Sigmoid colon (tissue), 7 donors: Measurements from ENCODE around the gene NOS1. TPM values are rescaled to one million over a fixed set of nuclear protein-coding genes. Genes with fewer than 3 reads are reported as not detected.

ENCODE experiments used
- DNase-seq: peaks from one replicate; pipeline ENCODE4 v3.0.0-alpha.2; 2019
- H3K27ac ChIP-seq, 4 donors: fragments of 200-600 bp; sonication (generic); one replicate each; pipeline ENCODE4 v1.5.1; 2016 to 2019; ENCODE audit warnings: mild to moderate bottlenecking in 1 of 4
- H3K27me3 ChIP-seq, 3 donors: fragments of 200-600 bp; sonication (generic); one replicate each; pipeline ENCODE4 v1.5.1; 2019; ENCODE audit warnings: mild to moderate bottlenecking in 1 of 3
- H3K36me3 ChIP-seq, 4 donors: fragments of 200-600 bp; sonication (generic); one replicate each; pipeline ENCODE4 v1.5.1; 2016 to 2019
- H3K4me1 ChIP-seq, 4 donors: fragments of 200-600 bp; sonication (generic); one replicate each; pipeline ENCODE4 v1.5.1; 2017 to 2019
- H3K4me3 ChIP-seq, 4 donors: fragments of 200-600 bp; sonication (generic); one replicate each; pipeline ENCODE4 v1.5.1; 2017 to 2019; ENCODE audit warnings: mild to moderate bottlenecking in 2 of 4, moderate library complexity in 1 of 4
- H3K9me3 ChIP-seq, 4 donors: fragments of 200-600 bp in 3 of 4; sonication (generic) in 3 of 4; one replicate each; pipeline versions ENCODE4 v1.5.1 to v1.6.1; 2013 to 2019
- CTCF ChIP-seq, 4 experiments: fragments of 450-650 bp in 3 of 4; fragments of 200-600 bp in 1 of 4; IDR thresholded peaks; one replicate each; pipeline ENCODE4 v1.5.1; 2016 to 2019; ENCODE audit warnings: antibody characterized with exemption in 4 of 4, mild to moderate bottlenecking in 3 of 4, moderate library complexity in 2 of 4
- EP300 ChIP-seq, 4 donors: sonication (generic); formaldehyde crosslinking; IDR thresholded peaks; one replicate each; pipeline ENCODE4 v1.6.1; 2017; ENCODE audit warnings: antibody characterized with exemption in 4 of 4
- POLR2A ChIP-seq, 2 donors: fragments of 450-650 bp; IDR thresholded peaks; one replicate each; pipeline ENCODE4 v1.6.1; 2016; ENCODE audit warnings: antibody characterized with exemption in 2 of 2, mild to moderate bottlenecking in 2 of 2, moderate library complexity in 2 of 2
- POLR2AphosphoS5 ChIP-seq, 4 donors: sonication (generic); formaldehyde crosslinking; IDR thresholded peaks; one replicate each; pipeline ENCODE4 v1.6.1; 2017; ENCODE audit warnings: antibody characterized with exemption in 4 of 4
- WGBS, 2 donors: extraction: QIAGEN DNeasy Blood & Tissue Kit; methylation state at CpG; one replicate each; pipeline ENCODE4 v1.1.7; 2013; 5-methylcytosine and 5-hydroxymethylcytosine counted together
- intact Hi-C: fragments of 100-400 bp; cut with DNase I; formaldehyde crosslinking; loops from one replicate; pipeline ENCODE4 v1.15.1; 2023
- polyA plus RNA-seq, 3 donors: library from polyadenylated mRNA; stranded (reverse); fragments of 200-250 nt; gene quantifications; one replicate each; pipeline ENCODE4 v1.2.3, GENCODE V29; 2013
- total RNA-seq, 4 donors: library from RNA; depleted of rRNA; stranded (reverse); fragments of >200 nt; gene quantifications; one replicate each; pipeline ENCODE4 v1.1.0, GENCODE V29; 2016
- donor health status: healthy with polysubstance abuse.
- donor health status: Bipolar disorder and iron deficiency.
- donor health status: healthy.

NOS1 gene
- total and polyA plus RNA-seq, 7 donors: 1.6 to 14.7 (median 10.3) TPM; not detected in 2

GRCh38 chr12:117273091-117273490, 88.3 kb downstream of the NOS1 start:
- Histone ChIP-seq H3K36me3 (no peaks in the 10 kb centered on the region), H3K4me1 (no peaks in the 10 kb centered on the region), H3K27ac (no peak overlapping the region), H3K4me3 (no peak overlapping the region), H3K27me3 (peaks cover 0 to 19% (median 12%) of the 10 kb centered on the region in 3 donors), H3K9me3 (no peaks in the 10 kb centered on the region)
- no peak for DNase-seq
- WGBS, 2 donors: 49 to 77% methylated on average over 2 of the region's 2 CpGs
- TF ChIP-seq POLR2AphosphoS5 (IDR thresholded peaks at IDR 0.05) (no peak), CTCF (IDR thresholded peaks at IDR 0.05) (no peak), POLR2A (IDR thresholded peaks at IDR 0.05) (no peak), EP300 (IDR thresholded peaks at IDR 0.05) (no peak)
- intact Hi-C loops: no loop called here

GRCh38 chr12:117272690-117273089, 88.7 kb downstream of the NOS1 start:
- no peaks in the 10 kb centered on the region for H3K9me3 ChIP-seq
- no peak for TF ChIP-seq POLR2AphosphoS5 (IDR thresholded peaks at IDR 0.05)
- TF ChIP-seq CTCF (IDR thresholded peaks at IDR 0.05): no peak
- TF ChIP-seq POLR2A (IDR thresholded peaks at IDR 0.05): no peak
- no peak for TF ChIP-seq EP300 (IDR thresholded peaks at IDR 0.05)
- no peaks in the 10 kb centered on the region for H3K4me1 ChIP-seq
- H3K27ac ChIP-seq: no peak overlapping the region
- peak; percentile 4 for DNase-seq
- WGBS, 2 donors: 82 to 87% methylated on average over 4 of the region's 4 CpGs
- H3K4me3 ChIP-seq: no peak overlapping the region
- intact Hi-C loops: no loop called here
- H3K27me3 ChIP-seq: peaks cover 0 to 15% (median 8%) of the 10 kb centered on the region in 3 donors
- H3K36me3 ChIP-seq: no peaks in the 10 kb centered on the region

DNA sequence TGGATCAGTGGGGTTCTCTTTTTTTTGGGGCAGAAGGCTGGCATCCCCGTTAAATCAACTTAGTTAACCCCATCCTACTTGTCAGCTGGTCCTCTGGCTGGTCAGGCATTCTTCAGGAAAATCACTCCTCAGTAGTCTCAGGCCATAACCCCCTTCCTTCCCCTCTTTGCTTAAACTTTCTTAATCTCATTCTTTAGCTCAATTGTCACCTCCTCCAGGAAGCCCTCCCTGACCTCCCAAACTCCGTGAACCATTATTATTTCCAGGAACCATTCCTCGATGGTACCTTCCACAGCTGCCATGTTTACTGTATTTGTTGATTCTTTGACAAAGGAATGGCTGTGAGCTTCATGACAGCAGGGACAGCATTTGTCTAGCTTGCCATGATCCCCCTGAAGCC, 98.7 kb downstream of the NOS1 start:
- Histone ChIP-seq H3K9me3 (no peaks in the 10 kb centered on the region), H3K36me3 (no peaks in the 10 kb centered on the region), H3K4me1 (no peaks in the 10 kb centered on the region), H3K27ac (no peak overlapping the region), H3K27me3 (no peaks in the 10 kb centered on the region), H3K4me3 (no peak overlapping the region)
- TF ChIP-seq POLR2AphosphoS5 (IDR thresholded peaks at IDR 0.05) (no peak), EP300 (IDR thresholded peaks at IDR 0.05) (no peak), CTCF (IDR thresholded peaks at IDR 0.05) (no peak), POLR2A (IDR thresholded peaks at IDR 0.05) (no peak)
- WGBS, 2 donors: 62 to 75% methylated on average over 3 of the region's 3 CpGs
- intact Hi-C loops: no loop called here
- DNase-seq: no peak

DNA sequence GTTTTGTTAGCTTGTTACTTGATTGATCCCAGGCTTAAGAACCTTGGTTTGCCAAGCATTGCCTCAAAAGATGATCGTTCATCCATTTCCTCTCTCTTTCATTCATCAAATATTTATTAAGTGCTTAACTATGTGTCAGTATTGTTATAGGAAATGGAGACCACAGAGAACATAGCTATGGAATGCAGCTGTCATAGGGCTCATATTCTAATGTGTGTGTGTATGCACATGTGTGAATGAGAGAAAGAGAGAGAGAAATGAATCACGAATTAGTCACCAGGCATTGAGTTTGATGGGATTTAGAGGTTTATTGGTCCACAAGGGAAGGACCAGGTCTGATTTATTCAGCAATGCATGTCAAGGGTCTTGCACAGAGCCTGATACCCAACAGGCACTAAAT, 100.2 kb downstream of the NOS1 start:
- H3K9me3 ChIP-seq: no peaks in the 10 kb centered on the region
- 79 to 80% methylated on average over 2 of the region's 2 CpGs for WGBS, 2 donors
- DNase-seq: peak; percentile 2
- H3K4me1 ChIP-seq: no peaks in the 10 kb centered on the region
- intact Hi-C loops: no loop called here
- H3K4me3 ChIP-seq: no peak overlapping the region
- TF ChIP-seq POLR2A (IDR thresholded peaks at IDR 0.05) (no peak), CTCF (IDR thresholded peaks at IDR 0.05) (no peak)
- H3K27me3 ChIP-seq: no peaks in the 10 kb centered on the region
- no peaks in the 10 kb centered on the region for H3K36me3 ChIP-seq
- H3K27ac ChIP-seq: no peak overlapping the region

GRCh38 chr12:117255386-117255785, 106.0 kb downstream of the NOS1 start:
- Histone ChIP-seq H3K27me3 (no peaks in the 10 kb centered on the region), H3K4me3 (no peak overlapping the region), H3K4me1 (no peaks in the 10 kb centered on the region), H3K9me3 (peaks cover 0 to 2% (median 0%) of the 10 kb centered on the region in 4 donors), H3K27ac (no peak overlapping the region), H3K36me3 (no peaks in the 10 kb centered on the region)
- intact Hi-C loops: no loop called here
- DNase-seq: peak; percentile 17
- WGBS, 2 donors: 79 to 80% methylated on average over 4 of the region's 4 CpGs
- TF ChIP-seq POLR2A (IDR thresholded peaks at IDR 0.05): no peak
- TF ChIP-seq EP300 (IDR thresholded peaks at IDR 0.05): no peak
- TF ChIP-seq CTCF (IDR thresholded peaks at IDR 0.05): no peak
- no peak for TF ChIP-seq POLR2AphosphoS5 (IDR thresholded peaks at IDR 0.05)
